Left lobe of liver (tissue), 2 donors: ENCODE measurements around the gene MRM1. TPM values are rescaled to one million over a fixed set of nuclear protein-coding genes. Genes with fewer than 3 reads are reported as not detected.

Experiments used
- ATAC-seq: fragments of 200-7000 bp; cut with Tn5 transposase; one replicate; pipeline ENCODE4 v1.9.1; 2020; ENCODE audit warnings: mild to moderate bottlenecking, moderate library complexity
- DNase-seq: peaks from one replicate; pipeline ENCODE4 v3.0.0-alpha.2; 2020; ENCODE audit warnings: low spot score
- total RNA-seq: library from RNA; stranded (reverse); gene quantifications from one replicate; pipeline ENCODE4 v1.2.1, GENCODE V29; 2021
- donor health status: DM: no; HTN: no; CAD: no; lungs with moderate emphysema.
- donor health status: DM: no; HTN: yes; CAD: no.

MRM1 gene
- total RNA-seq = 6.4 TPM

- DNase-seq = peak; percentile 93
- ATAC-seq = peak; percentile 91
Measured at GRCh38 chr17:36601303-36602029, at the start of gene MRM1. Gene MRM1 (plus strand): TSS chr17:36601583. CDS start chr17:36601811, 228 bp downstream.

GRCh38 chr17:36553459-36553858 lies 47.9 kb upstream of the MRM1 start:
- DNase-seq (no peak), ATAC-seq (no peak)

GRCh38 chr17:36566081-36566480 lies 35.3 kb upstream of the MRM1 start:
- DNase-seq (no peak), ATAC-seq (no peak)

- ATAC-seq (no peak), DNase-seq (no peak)
Measured at GRCh38 chr17:36575028-36575427, 26.4 kb upstream of the MRM1 start.

- no peak for ATAC-seq
Measured at GRCh38 chr17:36576793-36577192, 24.6 kb upstream of the MRM1 start.

GRCh38 chr17:36578671-36579070 lies 22.7 kb upstream of the MRM1 start:
- no peak for ATAC-seq
- DNase-seq = no peak

More at GRCh38 chr17:36576793-36577192, 24.6 kb upstream of the MRM1 start:
- no peak for DNase-seq

GRCh38 chr17:36583787-36584186 lies 17.6 kb upstream of the MRM1 start:
- ATAC-seq = peak; percentile 68
- DNase-seq = no peak

- ATAC-seq (no peak), DNase-seq (no peak)
Measured at GRCh38 chr17:36586138-36586537, 15.2 kb upstream of the MRM1 start.

- DNase-seq = no peak
- no peak for ATAC-seq
Measured at GRCh38 chr17:36590082-36590481, 11.3 kb upstream of the MRM1 start.

GRCh38 chr17:36591434-36592315 lies 9.7 kb upstream of the MRM1 start, which contains the start of gene DHRS11:
Gene DHRS11 (plus strand): TSS chr17:36591879. CDS start chr17:36592010, 131 bp downstream.
- peak; percentile 97 for ATAC-seq

GRCh38 chr17:36592316-36592715 lies 9.1 kb upstream of the MRM1 start:
- DNase-seq = peak; percentile 47
- ATAC-seq = peak; percentile 11

More at GRCh38 chr17:36591434-36592315, 9.7 kb upstream of the MRM1 start, which contains the start of gene DHRS11:
- peak; percentile 89 for DNase-seq

- DNase-seq = peak; percentile 27
- no peak for ATAC-seq
Measured at GRCh38 chr17:36592716-36593321, 8.6 kb upstream of the MRM1 start.

- ATAC-seq (no peak), DNase-seq (peak; percentile 21)
Measured at GRCh38 chr17:36593656-36594316, 7.6 kb upstream of the MRM1 start.

- ATAC-seq = no peak
Measured at GRCh38 chr17:36594626-36595401, 6.6 kb upstream of the MRM1 start.

GRCh38 chr17:36597226-36597625 lies 4.2 kb upstream of the MRM1 start:
- ATAC-seq = no peak
- no peak for DNase-seq

More at GRCh38 chr17:36594626-36595401, 6.6 kb upstream of the MRM1 start:
- no peak for DNase-seq

- no peak for DNase-seq
Measured at GRCh38 chr17:36597866-36598777, 3.3 kb upstream of the MRM1 start.

GRCh38 chr17:36598951-36599401 lies 2.4 kb upstream of the MRM1 start:
- DNase-seq (no peak), ATAC-seq (no peak)

More at GRCh38 chr17:36597866-36598777, 3.3 kb upstream of the MRM1 start:
- no peak for ATAC-seq

- ATAC-seq = no peak
- DNase-seq = no peak
Measured at GRCh38 chr17:36599546-36600250, 1.7 kb upstream of the MRM1 start.
